Fibroblast of peridontal ligament (primary cell): ENCODE data around the gene KRT34.
A peak's percentile ranks its signal among the peaks of the same experiment; 100 is the strongest.
"Not testable (repeated sequence)": the region's sequence is repeated elsewhere in the genome, so short reads cannot be mapped to it uniquely, and the experiment has no call there.

Experiments used
- DNase-seq: peaks from one replicate; pipeline ENCODE4 v3.0.0-alpha.2; 2010; ENCODE audit errors: extremely low read depth

The KRT34 gene

DNA sequence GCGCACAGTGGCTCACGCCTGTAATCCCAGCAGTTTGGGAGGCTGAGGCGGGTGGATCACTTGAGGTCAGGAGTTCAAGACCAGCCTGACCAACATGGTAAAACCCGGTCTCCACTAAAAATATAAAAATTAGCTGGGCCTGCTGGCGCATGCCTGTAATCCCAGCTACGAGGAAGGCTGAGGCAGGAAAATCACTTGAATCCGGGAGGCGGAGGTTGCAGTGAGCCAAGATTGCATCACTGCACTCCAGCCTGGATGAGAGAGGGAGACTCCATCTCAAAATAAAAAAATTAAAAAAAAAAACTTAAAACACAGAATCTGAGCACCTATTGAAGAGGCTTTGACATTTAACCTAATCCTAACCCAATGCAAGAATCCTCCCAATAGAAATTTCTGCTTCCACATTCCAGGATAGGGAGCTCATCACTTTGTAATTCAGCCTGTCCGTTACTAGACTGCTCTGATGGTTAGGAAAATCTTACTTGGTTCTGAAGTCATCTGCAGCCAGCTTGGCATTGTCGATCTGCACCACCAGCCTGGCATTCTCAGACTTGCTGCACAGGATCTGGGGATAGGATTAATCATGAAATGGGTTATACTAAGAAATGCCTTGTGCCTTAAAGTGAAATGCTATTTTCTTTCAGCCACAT is 14.6 kb downstream of the KRT34 start:
- DNase-seq, result peak; percentile 84

DNA sequence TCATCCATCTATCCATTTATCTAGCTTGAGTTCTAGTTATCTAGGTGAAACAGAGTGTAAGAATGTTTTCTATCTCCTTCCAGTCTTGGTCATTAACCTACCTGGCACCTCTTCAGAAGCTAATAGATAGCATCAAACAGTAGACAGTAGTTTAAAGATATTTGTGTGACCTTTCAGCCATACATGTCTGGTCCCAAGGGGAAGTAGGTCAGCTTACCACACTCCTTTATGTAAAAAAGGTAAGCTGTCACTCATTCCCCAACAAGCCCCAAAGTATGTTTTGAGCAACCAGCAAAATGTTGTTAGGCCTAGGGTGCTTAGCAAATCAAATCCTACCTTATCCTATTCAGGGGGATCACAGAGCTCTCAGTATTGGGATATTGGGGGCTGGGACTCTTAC is 16.0 kb downstream of the KRT34 start:
- DNase-seq, result no peak

DNA sequence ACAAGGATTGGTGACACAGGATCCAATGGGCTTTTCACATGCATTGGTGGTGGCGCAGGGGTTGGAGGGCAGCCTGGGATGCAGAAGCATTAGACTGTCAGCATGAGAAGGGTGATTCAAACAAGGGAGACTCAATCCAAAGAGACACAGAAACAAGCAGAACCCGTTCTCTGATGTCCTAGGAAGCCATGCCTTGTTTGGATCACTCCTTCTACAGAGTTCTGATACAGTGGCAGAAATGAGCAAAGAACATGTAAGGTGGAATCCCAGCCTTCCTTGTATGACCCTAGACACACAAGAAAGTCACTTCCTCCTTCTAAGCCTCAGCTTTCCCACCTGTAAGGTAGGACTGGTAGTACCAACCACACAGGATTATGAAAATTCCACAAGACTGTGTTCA is 18.2 kb downstream of the KRT34 start:
- DNase-seq, result no peak

GRCh38 chr17:41360296-41360995 is 21.7 kb downstream of the KRT34 start:
- DNase-seq, result no peak

GRCh38 chr17:41354536-41354935 is 27.6 kb downstream of the KRT34 start:
- no peak for DNase-seq

DNA sequence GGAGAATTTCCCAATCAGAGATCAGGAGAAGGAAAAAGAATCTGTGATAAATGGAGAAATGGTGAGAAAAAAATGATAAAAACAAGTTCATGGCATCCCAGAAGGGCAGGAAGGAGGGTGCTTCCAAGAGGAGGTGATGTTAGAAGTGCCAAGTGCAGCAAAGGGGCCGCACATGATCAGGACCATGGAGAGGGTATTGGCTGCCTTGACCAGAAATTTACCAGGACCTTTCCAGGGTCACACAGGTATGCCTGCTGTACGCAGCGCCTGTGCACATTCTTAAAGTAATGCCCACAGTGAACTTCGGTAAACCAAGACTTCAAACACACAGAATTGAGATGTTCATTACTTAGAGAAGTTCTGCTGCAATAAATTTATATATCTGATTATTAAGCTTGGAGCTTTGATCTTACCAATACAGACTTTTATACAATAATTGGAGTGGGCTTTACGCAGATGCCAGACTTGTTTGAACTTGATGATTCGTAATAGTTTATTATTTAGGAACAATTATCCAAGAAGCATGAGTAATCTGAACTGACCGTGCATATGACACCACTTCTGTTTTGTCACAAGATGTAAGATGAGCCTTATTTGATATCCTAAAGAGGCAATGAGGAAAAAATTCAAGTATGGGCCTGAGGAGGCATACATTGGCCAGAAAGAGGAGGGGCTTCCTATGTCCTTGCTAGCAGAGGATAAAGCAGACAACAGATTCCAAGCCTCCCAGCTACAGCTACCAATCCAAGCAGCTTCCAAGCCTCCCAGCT is 29.3 kb downstream of the KRT34 start:
- no peak for DNase-seq

DNA sequence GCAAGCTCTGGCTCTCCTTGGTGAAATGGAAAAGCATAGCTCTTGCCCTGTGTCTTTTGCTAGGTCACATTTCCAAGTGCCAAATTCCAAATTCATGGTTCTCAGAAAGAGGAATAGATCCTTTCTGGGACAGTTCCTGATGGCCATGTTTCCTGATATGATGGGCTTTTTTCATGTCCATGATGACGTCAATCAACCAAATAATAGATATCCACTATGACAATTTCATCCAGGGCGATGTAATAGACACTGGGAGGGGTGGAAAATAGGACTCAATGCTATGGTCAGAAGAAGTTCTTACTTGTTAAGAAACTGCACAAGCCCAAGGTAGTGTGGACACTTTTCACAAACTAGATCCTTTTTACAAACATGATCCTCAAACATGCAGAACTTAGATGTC is 30.9 kb downstream of the KRT34 start:
- DNase-seq, result no peak

- not testable (repeated sequence) for DNase-seq
Measured at GRCh38 chr17:41350381-41350878, 31.7 kb downstream of the KRT34 start, which contains the start of gene KRT33A. Gene KRT33A (minus strand): TSS chr17:41350828. CDS start chr17:41350767, 61 bp downstream.

DNA sequence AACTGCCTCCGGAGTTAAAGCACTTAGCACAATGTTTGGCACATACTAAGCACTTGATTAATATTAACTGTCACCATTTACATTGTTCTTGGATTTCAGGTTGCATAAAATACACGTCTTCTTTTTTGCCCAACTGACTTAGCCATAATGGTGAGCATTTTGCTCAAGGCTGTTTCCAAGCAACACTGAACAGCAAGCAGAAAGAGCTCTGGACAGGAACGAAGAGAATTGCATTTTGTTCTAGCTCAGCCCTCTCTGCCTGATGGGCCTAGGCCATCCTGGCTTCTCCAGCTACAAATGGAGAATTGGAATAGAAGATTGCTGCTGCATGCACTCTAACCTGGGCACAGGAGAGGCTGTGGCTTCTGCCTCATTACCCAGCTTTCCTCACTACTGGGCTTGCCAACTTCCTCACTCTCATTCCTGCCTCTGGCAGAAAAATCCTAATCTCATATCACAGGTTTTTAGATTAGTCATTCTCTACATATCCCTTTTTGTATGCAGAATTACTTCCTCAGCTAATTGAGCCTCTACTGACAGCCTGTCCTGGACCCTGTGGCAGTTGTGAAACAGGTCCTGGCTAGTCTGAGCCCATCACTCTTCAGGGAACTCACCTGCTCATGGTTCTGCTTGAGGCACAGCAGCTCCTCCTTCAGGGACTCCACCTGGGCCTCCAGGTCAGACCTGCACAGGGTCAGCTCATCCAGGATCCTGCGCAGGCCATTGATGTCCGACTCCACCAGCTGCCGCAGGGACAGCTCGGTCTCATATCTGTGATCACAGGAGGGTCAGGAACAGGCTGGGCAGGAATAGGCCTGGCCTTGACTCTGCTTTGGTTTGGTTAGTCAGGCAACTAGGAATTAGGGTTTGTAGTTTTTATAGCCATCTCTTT is 34.0 kb downstream of the KRT34 start:
- DNase-seq, result no peak

DNA sequence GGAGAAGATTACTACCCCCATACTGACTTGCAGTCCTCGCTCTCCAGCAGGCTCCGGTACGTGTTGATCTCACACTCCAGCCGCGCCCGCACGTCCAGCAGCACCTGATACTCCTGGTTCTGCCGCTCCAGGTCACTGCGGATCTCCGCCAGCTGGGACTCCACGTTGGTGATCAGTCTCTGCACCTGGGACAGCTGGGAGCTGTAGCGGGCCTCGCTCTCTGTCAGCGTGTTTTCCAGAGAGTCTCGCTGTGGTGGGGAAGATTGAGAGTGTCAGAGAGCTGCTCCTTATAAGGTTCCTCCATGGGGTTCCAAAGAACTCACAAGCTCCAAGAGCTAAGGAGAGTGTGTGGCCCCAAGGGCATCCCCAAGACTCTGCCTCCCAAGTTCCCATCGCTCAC is 35.7 kb downstream of the KRT34 start:
- not testable (repeated sequence) for DNase-seq

DNA sequence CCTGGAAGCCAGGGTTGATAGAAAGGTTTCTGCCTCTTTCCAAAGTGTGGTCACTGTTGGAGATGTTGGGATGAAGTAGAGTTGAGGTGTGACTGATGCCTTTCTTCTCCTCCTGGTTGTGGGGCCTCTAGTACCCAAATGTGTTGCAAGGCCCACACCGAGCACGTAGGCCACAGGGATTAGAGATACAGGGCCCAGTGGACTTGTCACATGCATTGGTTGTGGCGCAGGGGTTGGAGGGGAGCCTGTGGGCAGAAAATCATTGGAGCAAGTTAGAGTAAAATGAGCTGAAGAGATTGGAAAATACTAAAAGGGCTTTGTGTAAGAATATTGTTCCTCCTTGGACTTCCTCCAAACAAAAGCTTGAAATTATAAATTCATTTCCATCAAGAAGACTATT is 36.1 kb downstream of the KRT34 start:
- DNase-seq, result no peak

DNA sequence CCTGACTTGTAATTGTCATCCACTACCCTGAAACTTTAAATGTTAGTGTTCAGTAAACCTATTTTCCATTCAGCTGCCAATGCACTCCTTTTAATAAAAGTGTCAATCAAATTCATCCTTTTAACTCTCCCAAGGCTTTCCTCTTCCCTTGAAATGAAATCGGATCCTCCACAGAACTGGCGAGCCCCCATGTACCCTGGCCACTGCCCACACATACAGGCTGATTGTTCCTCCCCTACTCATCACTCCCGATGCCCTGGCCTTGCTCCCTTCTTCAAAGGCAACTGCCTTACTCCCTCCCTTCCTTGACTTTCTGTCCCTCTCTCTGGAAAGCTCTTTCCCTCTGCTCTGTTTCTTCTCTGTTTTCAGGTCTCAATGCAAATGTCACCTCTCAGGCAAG is 39.1 kb downstream of the KRT34 start:
- DNase-seq, result no peak

DNA sequence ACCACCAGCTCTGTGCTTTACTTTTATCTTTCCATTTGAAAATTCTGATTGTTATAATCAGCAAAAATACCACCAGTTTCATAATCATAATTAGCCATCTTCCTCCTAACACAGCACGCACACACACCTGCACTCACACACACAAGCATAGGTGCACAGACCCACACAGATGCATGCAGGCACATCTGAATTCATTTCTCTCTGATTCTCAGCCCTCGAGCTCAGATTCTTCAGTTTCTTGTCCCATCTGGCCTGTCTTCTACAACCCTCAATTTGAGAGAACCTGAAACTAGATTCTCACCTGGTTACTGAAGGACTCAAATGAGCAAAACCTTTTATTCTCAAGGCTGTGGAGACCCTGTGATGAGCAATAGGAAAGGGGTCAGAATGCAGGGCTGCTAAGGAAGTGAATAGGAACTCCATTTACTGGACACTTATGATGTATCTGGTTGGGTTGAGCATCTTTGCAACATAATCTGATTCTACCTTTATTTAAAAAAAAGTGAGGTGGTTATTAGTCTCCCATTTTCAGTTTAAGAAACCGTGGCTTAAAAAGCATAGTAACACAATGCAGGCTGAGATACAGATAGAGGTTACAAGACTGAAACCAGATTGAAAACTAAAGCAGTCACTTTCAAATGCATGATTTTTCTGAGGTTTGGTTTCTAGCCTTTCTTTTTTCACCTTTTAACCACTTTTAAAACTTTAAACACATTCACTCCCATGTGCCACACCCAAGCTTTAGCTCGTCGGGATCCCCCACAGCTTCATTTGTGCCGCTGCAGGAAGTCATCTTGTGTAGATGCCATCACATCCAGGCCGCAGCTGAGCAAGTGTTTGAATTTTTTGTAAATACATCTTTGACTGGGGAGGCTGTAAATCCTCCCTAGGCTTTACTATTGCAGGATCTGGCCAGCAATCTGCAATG is 40.9 kb downstream of the KRT34 start:
- DNase-seq, result no peak

- no peak for DNase-seq
Measured at GRCh38 chr17:41340494-41340893, 41.6 kb downstream of the KRT34 start.

DNA sequence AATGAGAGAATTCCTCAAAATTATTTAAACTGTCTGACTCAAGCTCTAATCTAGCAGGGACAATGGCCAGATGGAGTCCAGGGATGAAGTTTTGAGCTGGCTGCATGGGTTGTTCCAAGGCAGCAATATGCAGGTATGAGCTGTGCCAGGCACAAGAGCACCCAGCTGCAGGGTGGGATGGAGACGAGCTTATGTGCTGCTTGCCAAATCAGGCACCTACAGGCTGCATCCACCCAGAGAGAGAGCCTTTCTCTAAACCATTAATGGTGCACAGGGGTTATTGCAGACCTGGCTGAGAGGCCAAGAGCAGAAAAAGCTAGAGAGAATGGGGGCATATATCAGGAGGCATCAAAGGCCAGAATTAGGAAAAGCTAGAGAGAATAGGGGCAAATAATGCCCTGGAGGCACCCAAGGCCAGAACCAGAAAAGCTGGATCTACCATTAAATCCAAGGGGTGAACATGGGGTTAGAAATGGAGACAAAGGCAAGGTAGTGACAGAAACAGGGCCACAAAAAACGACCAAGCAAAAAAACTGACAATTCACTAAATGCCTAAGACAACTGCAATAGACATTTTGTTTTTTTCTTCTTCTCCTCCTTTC is 42.4 kb downstream of the KRT34 start:
- no peak for DNase-seq

GRCh38 chr17:41338961-41339485 is 43.1 kb downstream of the KRT34 start:
- peak; percentile 34 for DNase-seq

DNA sequence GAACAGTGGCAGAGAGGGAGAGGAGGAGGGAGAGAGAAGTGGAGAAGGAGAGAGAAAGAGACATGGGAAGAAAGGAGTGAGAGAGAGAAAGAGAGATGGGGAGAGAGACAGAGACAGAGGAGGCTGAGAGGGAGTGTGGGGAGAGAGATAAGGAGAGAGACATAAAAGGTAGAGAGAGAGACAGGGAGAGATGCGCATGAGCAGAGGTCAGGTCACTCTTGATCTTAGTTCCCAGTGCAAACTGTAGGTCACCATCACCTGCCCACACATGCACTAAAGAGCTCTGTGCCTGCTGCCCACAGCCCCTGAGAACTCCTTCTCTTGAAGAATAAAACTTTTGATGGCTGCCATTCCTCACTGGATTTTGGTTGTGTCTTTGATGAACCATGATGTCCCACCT is 46.4 kb downstream of the KRT34 start:
- DNase-seq, result no peak

- DNase-seq, result no peak
Measured at GRCh38 chr17:41334385-41335305, 47.5 kb downstream of the KRT34 start.

- DNase-seq, result no peak
Measured at GRCh38 chr17:41333836-41334235, 48.3 kb downstream of the KRT34 start.
